Measurements from ENCODE around the gene EVI2B. TPM values are rescaled to one million over a fixed set of nuclear protein-coding genes. Genes with fewer than 3 reads are reported as not detected.
"Not testable (repeated sequence)": the region's sequence is repeated elsewhere in the genome, so short reads cannot be mapped to it uniquely, and the experiment has no call there.

EVI2B gene
- total RNA-seq, 2 donors from 2014 or later, result 18.5 to 20.7 TPM

DNA sequence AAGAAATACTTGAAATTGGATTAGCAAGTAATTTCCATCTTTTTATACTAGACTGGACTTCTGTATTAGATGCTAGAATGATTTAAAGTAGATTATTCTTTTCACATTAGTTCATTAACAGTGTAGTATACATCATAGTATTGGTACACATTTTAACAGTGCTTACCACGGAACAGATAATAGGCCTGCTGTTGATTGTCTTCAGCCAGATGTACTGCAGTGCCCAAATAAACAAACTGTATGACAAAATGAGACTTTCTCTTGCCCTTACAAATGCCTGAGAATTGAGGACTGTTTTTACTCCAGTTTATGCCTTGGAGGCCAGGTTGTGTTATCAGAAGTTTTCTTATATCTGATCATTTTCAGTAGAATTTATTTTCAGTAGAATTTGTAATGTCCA is 6.9 kb upstream of the EVI2B start:
- H3K36me3 Mint-ChIP-seq (ENCODE audit: low read depth), result peaks cover 33% of the 10 kb centered on the region
- H3K4me3 Mint-ChIP-seq, result peak overlapping the region; percentile 79
- peaks cover 16% of the 10 kb centered on the region for H3K4me1 Mint-ChIP-seq
- H3K9me3 Mint-ChIP-seq, result no peaks in the 10 kb centered on the region
- no peak for ATAC-seq (replicated peaks)
- H3K27me3 Mint-ChIP-seq, result no peaks in the 10 kb centered on the region
- H3K27ac Mint-ChIP-seq, result peak overlapping the region; percentile 93

DNA sequence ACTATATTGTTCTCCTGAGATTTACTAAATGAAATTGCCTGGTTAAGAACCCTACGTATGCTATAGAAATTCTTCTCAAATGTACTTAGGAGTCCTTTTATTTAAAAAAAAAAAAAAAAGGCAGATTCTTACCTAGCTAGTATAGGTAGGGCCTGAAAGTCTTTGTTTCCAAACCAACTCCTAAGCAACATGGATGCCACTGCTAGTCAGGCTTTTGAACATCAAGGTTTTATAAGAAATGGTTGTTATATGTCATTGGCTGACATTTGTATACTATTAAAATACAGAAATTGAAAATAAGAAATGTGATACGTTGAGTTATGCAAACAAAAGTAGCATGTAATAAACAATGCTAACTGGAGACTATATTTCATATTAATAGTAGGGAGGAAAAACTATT is 6.4 kb upstream of the EVI2B start:
- Mint-ChIP-seq H3K27me3 (no peaks in the 10 kb centered on the region), H3K4me3 (peak overlapping the region; percentile 79), H3K36me3 (ENCODE audit: low read depth) (peaks cover 31% of the 10 kb centered on the region), H3K9me3 (no peaks in the 10 kb centered on the region), H3K4me1 (peaks cover 16% of the 10 kb centered on the region), H3K27ac (peak overlapping the region; percentile 93)
- no peak for ATAC-seq (replicated peaks)

DNA sequence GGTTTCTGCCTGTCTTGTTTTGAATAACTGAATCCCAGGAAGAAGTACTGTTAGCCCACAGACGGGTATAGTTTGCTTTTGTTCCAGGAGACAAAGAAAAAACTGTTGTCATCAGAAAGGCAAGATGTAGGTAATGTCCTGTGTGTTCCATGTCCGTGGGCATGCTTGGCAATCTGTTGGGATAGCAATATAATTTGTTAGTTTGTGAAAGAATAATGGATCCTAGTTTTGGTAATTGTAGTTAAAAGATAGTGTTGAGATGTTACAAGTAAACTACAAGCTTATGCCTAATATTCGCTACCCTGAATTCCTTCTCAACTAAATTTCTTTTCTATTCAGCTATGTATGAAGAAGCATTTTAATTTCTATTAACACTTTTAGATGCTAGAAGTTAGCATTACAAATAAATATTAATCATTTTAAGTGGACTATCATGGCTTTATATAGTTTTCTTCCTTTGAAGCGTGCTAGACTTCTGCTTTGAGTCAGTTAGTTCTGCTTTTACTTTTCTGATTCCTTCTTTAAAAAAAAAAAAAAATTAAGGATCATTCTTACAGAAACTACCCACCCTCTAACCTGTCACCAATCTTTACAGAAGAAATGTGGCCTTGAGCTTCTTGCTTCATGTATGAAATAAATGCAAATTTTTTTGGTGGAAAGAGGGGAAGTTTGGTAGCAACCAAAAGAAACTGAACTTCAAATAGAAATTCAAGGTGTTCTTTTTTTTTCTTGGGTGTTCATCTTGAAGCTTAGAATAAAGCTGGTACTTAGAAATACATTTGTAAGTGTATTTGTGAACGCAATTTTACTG is 5.2 kb upstream of the EVI2B start:
- Mint-ChIP-seq H3K9me3 (no peaks in the 10 kb centered on the region), H3K36me3 (ENCODE audit: low read depth) (peaks cover 31% of the 10 kb centered on the region), H3K27me3 (no peaks in the 10 kb centered on the region), H3K4me3 (peak overlapping the region; percentile 79), H3K27ac (peak overlapping the region; percentile 87), H3K4me1 (peaks cover 22% of the 10 kb centered on the region)
- ATAC-seq (replicated peaks), result peak; percentile 37

DNA sequence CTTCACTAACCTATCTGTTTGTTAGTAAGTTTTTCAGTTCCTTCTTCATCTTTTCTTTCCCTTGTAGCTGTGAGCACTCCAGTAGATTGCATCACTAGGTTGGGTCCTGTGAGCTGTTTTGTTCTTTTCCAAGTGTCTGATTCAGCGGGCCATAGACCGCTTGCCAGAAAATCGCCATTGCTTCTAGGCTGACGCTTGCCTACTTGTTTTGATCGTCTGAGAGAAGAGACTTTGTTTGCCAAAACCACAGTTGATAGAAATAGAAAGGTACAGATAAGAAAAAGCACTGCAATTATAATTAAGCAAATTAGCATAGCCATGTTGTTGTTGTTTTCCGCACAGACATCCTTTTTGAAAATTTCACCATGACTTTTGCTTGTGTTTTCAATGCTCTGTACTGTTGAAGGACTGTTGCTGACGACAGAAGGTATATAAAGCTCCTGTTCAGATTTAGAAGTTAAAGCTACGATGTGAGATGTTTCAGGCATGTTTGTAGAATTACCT is 4.5 kb upstream of the EVI2B start:
- peak overlapping the region; percentile 87 for H3K27ac Mint-ChIP-seq
- H3K4me1 Mint-ChIP-seq, result peaks cover 22% of the 10 kb centered on the region
- peak; percentile 76 for ATAC-seq (replicated peaks)
- peaks cover 31% of the 10 kb centered on the region for H3K36me3 Mint-ChIP-seq (ENCODE audit: low read depth)
- peak overlapping the region; percentile 79 for H3K4me3 Mint-ChIP-seq
- H3K27me3 Mint-ChIP-seq, result no peaks in the 10 kb centered on the region
- H3K9me3 Mint-ChIP-seq, result no peaks in the 10 kb centered on the region

DNA sequence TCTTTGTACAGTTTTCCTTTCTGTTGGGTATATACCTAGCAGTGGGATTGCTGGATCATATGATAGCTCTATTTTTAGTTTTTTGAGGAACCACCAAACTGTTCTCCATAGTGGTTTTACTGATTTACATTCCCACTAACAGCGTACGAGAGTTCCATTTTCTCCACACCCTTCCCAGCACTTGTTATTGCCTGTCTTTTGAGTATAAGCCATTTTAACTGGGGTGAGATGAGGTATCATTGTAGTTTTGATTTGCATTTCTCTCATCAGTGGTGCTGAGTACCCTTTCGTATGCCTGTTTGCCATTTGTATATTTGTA is 887 bp upstream of the EVI2B start:
- no peaks in the 10 kb centered on the region for H3K9me3 Mint-ChIP-seq
- H3K4me1 Mint-ChIP-seq, result peaks cover 25% of the 10 kb centered on the region
- peaks cover 31% of the 10 kb centered on the region for H3K36me3 Mint-ChIP-seq (ENCODE audit: low read depth)
- H3K27ac Mint-ChIP-seq, result peak overlapping the region; percentile 85
- peak overlapping the region; percentile 75 for H3K4me3 Mint-ChIP-seq
- no peaks in the 10 kb centered on the region for H3K27me3 Mint-ChIP-seq
- ATAC-seq (replicated peaks), result no peak

DNA sequence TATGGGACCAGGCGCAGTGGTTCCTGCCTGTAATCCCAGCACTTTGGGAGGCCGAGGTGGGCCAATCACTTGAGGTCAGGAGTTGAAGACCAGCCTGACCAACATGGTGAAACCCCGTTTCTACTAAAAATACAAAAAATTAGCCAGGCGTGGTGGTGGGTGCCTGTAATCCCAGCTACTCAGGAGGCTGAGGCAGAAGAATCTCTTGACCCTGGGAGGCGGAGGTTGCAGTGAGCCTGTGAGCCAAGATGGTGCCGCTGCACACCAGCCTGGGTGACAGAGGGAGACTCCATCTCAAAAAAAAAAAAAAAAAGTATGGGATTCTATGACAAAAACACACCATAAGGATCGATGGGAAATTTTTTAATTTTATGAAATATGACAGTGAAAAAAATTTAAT is 1.6 kb downstream of the EVI2B start:
- H3K27me3 Mint-ChIP-seq; ATAC-seq (replicated peaks); H3K9me3 Mint-ChIP-seq: not testable (repeated sequence)
- Mint-ChIP-seq H3K4me1 (peaks cover 23% of the 10 kb centered on the region), H3K27ac (peak overlapping the region; percentile 85), H3K36me3 (ENCODE audit: low read depth) (peaks cover 16% of the 10 kb centered on the region), H3K4me3 (peak overlapping the region; percentile 75)

DNA sequence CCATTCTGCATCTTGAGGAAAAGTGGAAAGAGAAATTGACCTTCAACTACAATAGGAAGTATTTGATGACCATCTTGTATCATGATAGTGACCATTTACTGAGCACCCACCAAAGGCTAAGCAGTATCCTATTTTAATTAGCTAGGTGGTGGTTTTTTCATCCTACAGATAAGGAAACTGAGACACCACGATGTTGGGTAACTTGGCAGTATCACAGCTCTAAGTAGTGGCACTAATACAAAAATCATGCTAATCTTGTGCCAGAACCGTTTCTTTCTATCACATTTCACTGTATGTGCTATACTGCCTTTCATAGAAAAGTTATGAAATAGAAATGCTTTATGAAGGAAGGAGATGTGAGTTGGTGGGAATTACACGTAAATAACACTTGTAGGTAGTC is 2.3 kb downstream of the EVI2B start:
- ATAC-seq (replicated peaks), result no peak
- Mint-ChIP-seq H3K27me3 (no peaks in the 10 kb centered on the region), H3K27ac (peak overlapping the region; percentile 85), H3K4me3 (peak overlapping the region; percentile 75), H3K4me1 (peaks cover 23% of the 10 kb centered on the region), H3K9me3 (no peaks in the 10 kb centered on the region), H3K36me3 (ENCODE audit: low read depth) (peaks cover 18% of the 10 kb centered on the region)

DNA sequence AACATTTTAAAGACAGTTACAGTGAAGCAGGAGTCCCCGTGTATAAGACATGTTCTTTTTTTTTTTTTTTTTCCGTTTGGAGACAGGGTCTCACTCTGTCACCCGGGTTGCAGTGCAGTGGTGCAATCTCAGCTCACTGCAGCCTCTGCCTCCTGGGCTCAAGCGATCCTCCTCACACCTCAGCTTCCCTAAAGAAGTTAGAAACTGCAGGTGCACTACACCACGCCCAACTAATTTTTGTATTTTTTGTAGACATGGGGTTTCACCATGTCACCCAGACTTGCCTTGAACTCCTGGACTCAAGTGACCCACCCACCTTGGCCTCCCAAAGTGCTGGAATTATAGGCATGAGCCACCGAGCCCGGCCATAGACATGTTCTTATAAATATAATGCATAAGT is 3.0 kb downstream of the EVI2B start:
- Mint-ChIP-seq H3K36me3 (ENCODE audit: low read depth) (peaks cover 25% of the 10 kb centered on the region), H3K27me3 (no peaks in the 10 kb centered on the region), H3K9me3 (no peaks in the 10 kb centered on the region), H3K4me1 (peaks cover 26% of the 10 kb centered on the region), H3K27ac (peak overlapping the region; percentile 85), H3K4me3 (peak overlapping the region; percentile 75)
- ATAC-seq (replicated peaks), result peak; percentile 8

DNA sequence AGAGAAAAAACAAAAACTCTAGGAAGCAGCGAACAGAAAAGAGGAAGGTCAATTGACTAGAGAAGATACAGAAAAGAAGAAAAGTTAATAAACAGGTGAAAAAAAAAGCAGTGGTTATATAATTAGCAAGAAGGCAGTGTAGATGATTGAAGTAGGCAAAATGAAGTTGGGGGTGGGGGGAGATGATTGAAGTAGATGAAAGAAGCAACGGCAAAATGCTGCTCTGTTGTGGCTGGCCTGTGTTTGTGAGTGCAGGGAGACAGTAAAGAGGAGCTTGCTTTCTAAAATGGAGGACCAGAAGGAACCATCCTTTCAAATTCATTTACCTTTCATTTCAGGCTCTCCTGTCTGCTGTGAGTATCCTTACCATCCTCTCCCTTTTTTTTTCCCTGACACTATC is 3.6 kb downstream of the EVI2B start:
- Mint-ChIP-seq H3K27me3 (no peaks in the 10 kb centered on the region), H3K36me3 (ENCODE audit: low read depth) (peaks cover 31% of the 10 kb centered on the region), H3K4me1 (peaks cover 30% of the 10 kb centered on the region), H3K4me3 (peak overlapping the region; percentile 75), H3K27ac (peak overlapping the region; percentile 85), H3K9me3 (no peaks in the 10 kb centered on the region)
- peak; percentile 20 for ATAC-seq (replicated peaks)

DNA sequence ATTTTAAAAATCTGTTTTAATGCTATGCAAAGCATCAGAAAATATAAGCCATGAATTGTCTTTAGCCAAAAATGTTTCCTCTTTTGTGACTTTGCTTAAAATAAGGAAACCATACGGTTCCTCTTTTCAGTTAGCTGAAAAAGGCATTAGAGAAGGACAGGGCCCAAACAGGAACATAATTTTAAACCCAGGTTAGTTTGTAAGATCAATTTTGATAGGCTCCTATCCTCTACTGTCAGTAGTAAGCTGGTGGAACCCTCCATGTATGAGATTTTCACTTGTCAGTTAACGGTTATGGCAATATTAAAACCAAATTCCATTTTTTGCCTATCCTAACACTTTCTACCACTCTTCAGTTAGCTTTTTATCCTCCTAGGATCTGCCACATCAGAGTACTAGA is 4.3 kb downstream of the EVI2B start:
- H3K4me3 Mint-ChIP-seq, result peak overlapping the region; percentile 75
- H3K36me3 Mint-ChIP-seq (ENCODE audit: low read depth), result peaks cover 38% of the 10 kb centered on the region
- no peak for ATAC-seq (replicated peaks)
- no peaks in the 10 kb centered on the region for H3K9me3 Mint-ChIP-seq
- H3K4me1 Mint-ChIP-seq, result peaks cover 32% of the 10 kb centered on the region
- no peaks in the 10 kb centered on the region for H3K27me3 Mint-ChIP-seq
- peak overlapping the region; percentile 85 for H3K27ac Mint-ChIP-seq

DNA sequence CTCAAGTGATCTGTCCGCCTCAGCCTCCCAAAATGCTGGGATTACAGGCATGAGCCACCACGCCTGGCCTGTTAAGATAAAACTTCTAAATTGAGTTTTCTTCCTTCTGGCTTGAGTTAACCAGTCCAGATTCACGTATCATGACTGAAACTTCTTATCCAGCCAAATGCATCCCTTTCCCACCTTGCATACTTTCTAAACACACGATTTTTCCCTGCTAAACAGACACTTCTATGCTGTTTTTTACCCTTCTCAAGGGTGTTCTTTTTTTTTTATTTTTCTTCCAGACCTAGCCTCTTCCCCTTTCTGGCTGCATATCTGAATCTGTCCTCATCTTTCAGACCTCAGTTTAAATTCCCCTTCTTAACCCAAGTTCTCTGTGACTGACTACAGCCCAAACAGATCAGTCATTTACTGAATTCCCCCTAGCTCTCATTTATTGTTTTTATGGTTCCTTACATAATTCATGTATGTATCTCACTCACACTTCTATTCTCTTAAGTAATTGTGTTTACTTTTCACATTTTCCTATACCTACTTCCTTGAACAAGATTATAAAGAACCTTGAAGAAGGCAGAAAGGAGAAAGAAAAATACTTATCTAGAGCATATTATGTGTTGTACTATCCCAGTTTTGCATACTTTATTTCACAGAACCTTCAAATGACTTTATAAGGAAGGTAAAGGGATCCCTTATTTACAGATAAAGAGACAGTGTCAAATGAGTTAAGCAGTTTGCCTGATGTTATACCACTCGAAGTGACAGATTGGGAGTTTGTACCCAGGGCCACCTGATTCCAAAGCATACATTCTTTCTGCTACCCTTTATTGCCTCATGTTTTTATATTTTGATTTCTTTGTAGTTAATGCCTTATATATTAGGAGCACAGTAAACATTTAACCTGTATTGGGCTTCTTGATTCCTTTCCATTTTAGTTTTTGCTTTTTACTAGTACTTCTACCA is 5.2 kb downstream of the EVI2B start:
- ATAC-seq (replicated peaks), result peak; percentile 81
- peaks cover 47% of the 10 kb centered on the region for H3K36me3 Mint-ChIP-seq (ENCODE audit: low read depth)
- H3K27me3 Mint-ChIP-seq, result no peaks in the 10 kb centered on the region
- peak overlapping the region; percentile 75 for H3K4me3 Mint-ChIP-seq
- no peaks in the 10 kb centered on the region for H3K9me3 Mint-ChIP-seq
- peaks cover 35% of the 10 kb centered on the region for H3K4me1 Mint-ChIP-seq
- H3K27ac Mint-ChIP-seq, result peak overlapping the region; percentile 85

DNA sequence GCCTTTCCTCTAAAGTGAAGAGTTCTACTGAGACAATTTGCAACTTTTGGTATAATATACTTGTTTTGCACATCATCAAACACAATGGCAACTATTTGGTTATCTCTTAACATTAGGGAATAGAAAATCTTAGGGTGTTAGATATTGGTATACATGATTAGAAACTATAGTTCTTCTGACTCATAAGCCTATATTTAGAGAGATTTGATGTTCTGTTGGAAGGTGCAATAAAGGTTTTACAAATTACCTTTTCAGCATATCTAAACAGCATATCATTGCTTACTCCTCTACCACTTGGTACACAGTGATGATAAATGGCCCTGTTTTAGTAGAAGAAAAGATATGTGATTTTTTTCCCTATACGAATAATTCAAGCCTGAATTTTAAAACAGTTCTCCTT is 6.2 kb downstream of the EVI2B start:
- H3K27me3 Mint-ChIP-seq, result no peaks in the 10 kb centered on the region
- peak overlapping the region; percentile 75 for H3K4me3 Mint-ChIP-seq
- peak; percentile 37 for ATAC-seq (replicated peaks)
- peaks cover 35% of the 10 kb centered on the region for H3K4me1 Mint-ChIP-seq
- peak overlapping the region; percentile 85 for H3K27ac Mint-ChIP-seq
- H3K9me3 Mint-ChIP-seq, result no peaks in the 10 kb centered on the region
- peaks cover 57% of the 10 kb centered on the region for H3K36me3 Mint-ChIP-seq (ENCODE audit: low read depth)

DNA sequence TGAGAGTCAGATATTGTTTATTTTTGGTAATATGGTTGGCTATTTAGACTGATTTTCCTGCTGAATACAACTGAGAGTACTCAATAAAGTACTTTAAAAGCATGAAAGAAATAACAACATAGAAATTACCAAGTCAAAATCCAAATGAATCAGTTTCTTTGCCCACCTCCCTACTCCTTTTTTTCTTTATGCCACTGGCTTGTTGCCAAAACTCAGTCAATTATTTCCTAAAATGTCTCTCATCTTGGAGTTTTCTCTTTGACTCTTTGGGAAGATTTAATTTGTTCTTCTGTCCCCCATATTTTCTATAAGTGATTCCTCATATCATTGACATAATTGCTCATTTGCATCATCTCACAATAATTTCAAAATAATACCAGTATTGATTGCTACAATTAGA is 14.2 kb downstream of the EVI2B start:
- no peaks in the 10 kb centered on the region for H3K9me3 Mint-ChIP-seq
- H3K27me3 Mint-ChIP-seq, result no peaks in the 10 kb centered on the region
- no peak overlapping the region for H3K27ac Mint-ChIP-seq
- H3K4me3 Mint-ChIP-seq, result no peak overlapping the region
- no peak for ATAC-seq (replicated peaks)
- peaks cover 23% of the 10 kb centered on the region for H3K36me3 Mint-ChIP-seq (ENCODE audit: low read depth)
- H3K4me1 Mint-ChIP-seq, result peaks cover 5% of the 10 kb centered on the region

DNA sequence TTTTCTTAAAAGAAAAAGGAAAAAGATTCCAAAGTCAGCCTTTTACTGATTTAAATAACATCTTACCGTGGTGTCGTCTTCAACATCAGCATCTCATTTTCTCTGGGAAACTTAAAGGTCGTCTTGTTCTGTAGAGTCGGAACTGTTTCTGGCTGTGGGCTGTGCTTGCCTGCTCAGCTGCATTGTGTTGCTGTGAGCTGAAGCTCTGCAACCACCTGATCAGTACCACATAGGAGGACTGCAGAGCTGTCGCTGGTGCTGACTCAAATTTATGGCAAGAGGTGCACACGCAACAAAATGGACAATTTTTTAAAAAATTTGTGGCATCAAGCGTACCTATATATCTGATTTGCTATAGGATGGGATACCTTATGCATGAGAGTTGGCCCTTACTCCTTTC is 16.8 kb downstream of the EVI2B start, which contains the start of gene OMG:
Gene OMG (minus strand): TSS at position 150 of the 400 bp plus-strand sequence. CDS start 908 bp downstream, outside the sequence.
- H3K36me3 Mint-ChIP-seq (ENCODE audit: low read depth), result no peaks in the 10 kb centered on the region
- no peaks in the 10 kb centered on the region for H3K27me3 Mint-ChIP-seq
- no peak for ATAC-seq (replicated peaks)
- H3K9me3 Mint-ChIP-seq, result no peaks in the 10 kb centered on the region
- H3K4me3 Mint-ChIP-seq, result no peak within 1 kb of the TSS
- no peaks in the 10 kb centered on the region for H3K4me1 Mint-ChIP-seq
- H3K27ac Mint-ChIP-seq, result no peak within 1 kb of the TSS

Data from activated T-helper 17 cell treated with anti-CD3 and anti-CD28 coated beads, Interleukin-2, amount 50 U/mL, for 72 hours (primary cell).